ENCODE results near the gene GCK. TPM values are rescaled to one million over a fixed set of nuclear protein-coding genes. Genes with fewer than 3 reads are reported as not detected.

The GCK gene
- polyA plus RNA-seq, 3 donors from 2014 or later = not detected

DNA sequence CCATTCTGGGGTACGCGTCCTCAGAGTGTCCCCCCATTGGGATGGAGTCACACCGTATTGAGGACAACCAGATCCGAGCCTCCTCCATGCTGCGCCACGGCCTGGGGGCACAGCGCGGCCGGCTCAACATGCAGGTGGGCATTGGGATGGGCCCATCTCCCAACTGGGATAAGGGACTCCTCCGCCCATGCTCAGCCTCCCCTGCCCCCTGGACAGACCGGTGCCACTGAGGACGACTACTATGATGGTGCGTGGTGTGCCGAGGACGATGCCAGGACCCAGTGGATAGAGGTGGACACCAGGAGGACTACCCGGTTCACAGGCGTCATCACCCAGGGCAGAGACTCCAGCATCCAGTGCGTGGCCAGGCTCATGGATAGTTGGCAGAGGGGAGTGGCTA is 79.2 kb downstream of the GCK start:
- Mint-ChIP-seq H3K9me3 (no peaks in the 10 kb centered on the region), H3K4me3 (no peak overlapping the region), H3K4me1 (peaks cover 0 to 6% of the 10 kb centered on the region in 2 donors), H3K27me3 (ENCODE audit: low read depth in 3 of 3) (peaks cover 0 to 9% (median 4%) of the 10 kb centered on the region in 3 donors), H3K36me3 (no peaks in the 10 kb centered on the region), H3K27ac (no peak overlapping the region)
- no peak for DNase-seq

DNA sequence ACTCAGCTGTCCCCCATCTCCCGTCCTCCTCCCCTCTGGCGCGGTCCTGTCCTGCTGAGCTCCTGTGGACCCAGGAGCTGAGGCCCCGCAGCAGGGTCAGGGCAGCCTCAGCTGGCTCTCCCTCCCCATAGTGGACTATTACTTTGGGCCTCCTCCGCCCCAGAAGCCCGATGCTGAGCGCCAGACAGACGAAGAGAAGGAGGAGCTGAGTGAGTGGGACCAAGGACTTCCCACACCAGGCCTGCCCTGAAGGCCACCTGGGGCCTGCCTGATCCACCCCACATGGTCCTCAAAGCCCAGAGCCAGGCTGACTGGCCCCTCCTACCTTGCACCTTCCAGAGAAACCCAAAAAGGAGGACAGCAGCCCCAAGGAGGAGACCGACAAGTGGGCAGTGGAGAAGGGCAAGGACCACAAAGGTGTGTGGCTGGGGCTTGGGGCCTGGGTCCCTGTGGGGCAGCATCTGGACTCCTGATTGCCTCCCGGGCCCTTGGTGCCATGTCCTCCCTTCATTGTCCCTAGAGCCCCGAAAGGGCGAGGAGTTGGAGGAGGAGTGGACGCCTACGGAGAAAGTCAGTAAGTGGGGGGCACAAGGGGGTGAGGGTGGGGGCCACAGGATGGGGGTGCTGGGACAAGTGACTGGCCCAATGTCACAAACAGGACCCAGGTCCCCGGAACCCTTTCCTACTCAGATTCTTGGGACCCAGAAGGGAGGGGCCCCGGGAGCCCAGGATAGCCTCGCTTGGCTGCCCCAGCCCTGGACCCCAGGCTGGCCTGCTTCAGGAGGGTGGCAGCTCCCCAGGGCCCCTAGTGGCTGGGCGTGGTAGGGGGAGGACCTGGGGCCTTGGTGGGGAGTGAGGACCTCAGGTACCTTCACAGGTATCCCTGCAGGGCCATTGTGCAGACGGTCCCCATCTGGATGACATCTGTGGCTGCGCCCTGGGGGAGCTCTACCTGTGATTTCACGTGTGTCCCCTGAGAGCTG is 80.2 kb downstream of the GCK start:
- H3K27me3 Mint-ChIP-seq (ENCODE audit: low read depth in 3 of 3) = peaks cover 0 to 9% (median 4%) of the 10 kb centered on the region in 3 donors
- no peaks in the 10 kb centered on the region for H3K9me3 Mint-ChIP-seq
- no peak overlapping the region for H3K4me3 Mint-ChIP-seq
- H3K4me1 Mint-ChIP-seq = peaks cover 0 to 9% of the 10 kb centered on the region in 2 donors
- no peak overlapping the region for H3K27ac Mint-ChIP-seq
- H3K36me3 Mint-ChIP-seq = no peaks in the 10 kb centered on the region
- DNase-seq = no peak

DNA sequence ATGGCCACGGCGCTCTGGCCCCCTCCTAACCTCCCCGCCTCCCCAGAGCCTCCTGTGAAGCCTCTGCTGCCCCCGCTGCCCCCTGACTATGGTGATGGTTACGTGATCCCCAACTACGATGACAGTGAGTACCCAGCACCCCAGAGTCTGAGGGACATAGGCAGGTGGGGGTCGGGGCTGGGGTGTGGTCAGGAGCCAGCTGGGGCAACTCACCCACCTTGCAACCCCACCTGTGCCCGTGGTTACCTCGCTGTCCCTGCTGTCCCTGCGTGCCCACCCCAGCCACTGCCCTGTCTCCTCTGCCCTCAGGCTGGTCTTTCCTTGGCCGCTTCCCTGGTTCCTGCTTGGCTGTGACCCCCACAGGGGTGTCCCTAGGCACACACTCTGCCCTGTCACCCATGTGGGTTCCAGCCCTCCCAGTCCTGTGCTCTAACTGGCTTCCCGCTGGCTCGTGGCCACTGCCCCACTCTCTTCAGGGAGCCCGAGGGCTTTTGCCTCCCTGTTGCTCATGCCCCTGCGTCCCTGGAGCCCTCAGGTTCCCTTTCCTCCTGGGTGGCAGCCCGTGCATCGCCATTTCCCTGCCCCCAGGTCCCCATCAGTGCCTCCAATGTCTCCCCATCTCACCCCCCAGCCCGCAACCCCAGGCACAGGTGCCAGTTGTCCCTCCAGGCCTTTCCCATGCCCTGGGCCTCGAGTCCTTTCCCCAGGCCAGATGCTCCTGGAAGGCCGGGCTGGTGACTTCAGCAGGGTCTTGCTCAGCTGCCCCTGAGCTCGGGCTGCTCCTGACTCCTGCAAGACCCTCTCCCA is 81.1 kb downstream of the GCK start:
- Mint-ChIP-seq H3K4me1 (peaks cover 0 to 11% of the 10 kb centered on the region in 2 donors), H3K36me3 (no peaks in the 10 kb centered on the region), H3K9me3 (no peaks in the 10 kb centered on the region), H3K27me3 (ENCODE audit: low read depth in 3 of 3) (peaks cover 0 to 9% (median 4%) of the 10 kb centered on the region in 3 donors), H3K4me3 (no peak overlapping the region), H3K27ac (no peak overlapping the region)
- DNase-seq = no peak

DNA sequence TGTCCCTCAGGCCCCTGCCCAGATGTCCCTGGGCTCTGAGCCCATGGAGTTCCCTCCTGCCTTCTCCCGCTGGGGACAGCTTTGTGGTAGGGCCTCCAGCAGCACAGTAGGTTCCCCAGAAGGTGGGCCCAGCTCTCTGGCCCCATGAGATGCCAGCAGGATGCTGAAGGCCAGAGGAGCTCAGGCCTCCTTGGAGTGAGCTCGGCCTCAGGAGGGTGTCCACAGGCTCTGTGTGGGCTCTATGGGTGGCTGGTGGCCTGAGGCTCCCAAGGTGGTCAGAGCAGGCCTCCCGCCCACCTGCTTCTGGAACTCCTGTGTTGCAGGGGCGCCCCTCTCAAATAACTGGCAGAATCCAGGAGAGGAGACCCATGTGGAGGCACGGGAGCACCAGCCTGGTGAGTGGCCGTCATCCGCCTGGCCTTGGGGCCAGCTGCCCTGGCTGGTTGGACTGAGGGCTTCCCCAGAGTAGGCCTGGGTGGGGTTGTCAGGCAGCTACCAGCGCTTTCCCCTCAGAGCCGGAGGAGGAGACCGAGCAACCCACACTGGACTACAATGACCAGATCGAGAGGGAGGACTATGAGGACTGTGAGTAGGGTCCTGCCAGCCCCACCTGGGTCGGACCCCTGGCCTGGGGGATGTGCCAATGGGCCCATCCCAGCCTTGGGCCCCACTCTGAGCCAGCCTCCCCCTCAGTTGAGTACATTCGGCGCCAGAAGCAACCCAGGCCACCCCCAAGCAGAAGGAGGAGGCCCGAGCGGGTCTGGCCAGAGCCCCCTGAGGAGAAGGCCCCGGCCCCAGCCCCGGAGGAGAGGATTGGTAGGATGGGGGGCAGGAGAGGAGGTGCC is 81.9 kb downstream of the GCK start:
- no peak overlapping the region for H3K4me3 Mint-ChIP-seq
- no peak overlapping the region for H3K27ac Mint-ChIP-seq
- no peaks in the 10 kb centered on the region for H3K36me3 Mint-ChIP-seq
- H3K4me1 Mint-ChIP-seq = peaks cover 0 to 12% of the 10 kb centered on the region in 2 donors
- no peaks in the 10 kb centered on the region for H3K9me3 Mint-ChIP-seq
- peaks cover 0 to 11% (median 4%) of the 10 kb centered on the region in 3 donors for H3K27me3 Mint-ChIP-seq (ENCODE audit: low read depth in 3 of 3)
- DNase-seq = no peak

DNA sequence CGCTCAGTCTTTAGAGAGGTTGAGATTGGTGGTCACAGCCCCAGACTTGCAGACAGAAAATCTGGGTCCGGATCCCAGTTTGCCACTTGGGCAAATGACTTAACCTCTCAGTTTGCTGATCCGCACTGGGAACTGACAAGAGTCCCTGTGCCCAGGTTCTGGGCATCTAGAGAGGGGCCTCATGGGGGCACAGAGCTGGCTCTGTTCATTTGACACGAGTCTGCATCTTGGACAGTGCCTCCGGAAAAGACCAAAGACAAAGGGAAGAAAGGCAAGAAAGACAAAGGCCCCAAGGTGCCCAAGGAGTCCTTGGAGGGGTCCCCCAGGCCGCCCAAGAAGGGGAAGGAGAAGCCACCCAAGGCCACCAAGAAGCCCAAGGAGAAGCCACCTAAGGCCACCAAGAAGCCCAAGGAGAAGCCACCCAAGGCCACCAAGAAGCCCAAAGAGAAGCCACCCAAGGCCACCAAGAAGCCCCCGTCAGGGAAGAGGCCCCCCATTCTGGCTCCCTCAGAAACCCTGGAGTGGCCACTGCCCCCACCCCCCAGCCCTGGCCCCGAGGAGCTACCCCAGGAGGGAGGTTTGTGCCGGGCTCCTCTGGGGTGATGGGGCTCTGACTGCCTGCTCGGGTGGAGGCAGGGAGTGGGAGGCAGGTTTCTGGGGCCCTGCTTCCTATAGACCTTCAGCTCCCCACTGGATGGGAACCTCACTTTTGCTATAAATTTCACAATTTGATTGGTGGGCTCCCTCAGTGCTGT is 82.8 kb downstream of the GCK start:
- no peak for DNase-seq

DNA sequence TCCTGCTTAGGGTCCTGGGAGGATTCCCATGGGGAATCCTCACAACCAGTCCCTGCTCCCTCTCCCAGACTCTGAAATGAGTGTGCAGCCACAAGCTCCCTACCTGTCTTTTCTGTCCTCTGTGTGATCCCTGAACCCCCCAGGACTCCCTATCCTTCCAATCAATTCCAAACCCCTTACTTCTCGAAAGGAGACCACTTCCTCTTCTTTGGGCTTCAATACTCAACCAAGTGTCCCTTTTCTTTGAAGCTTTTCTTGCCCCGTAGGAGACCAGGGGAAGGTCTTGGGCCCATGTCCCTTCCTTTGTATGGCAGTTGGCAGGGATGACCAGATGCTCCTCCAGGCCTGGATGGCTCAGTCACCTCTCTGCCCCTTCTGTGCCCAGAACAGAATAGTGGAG is 83.4 kb downstream of the GCK start:
- peak overlapping the region; percentile 51 to 70 (median 68) for H3K4me3 Mint-ChIP-seq
- H3K27ac Mint-ChIP-seq = peak overlapping the region in 2 of 6 donors; percentile 40 to 76
- H3K27me3 Mint-ChIP-seq (ENCODE audit: low read depth in 3 of 3) = peaks cover 0 to 11% (median 4%) of the 10 kb centered on the region in 3 donors
- no peaks in the 10 kb centered on the region for H3K36me3 Mint-ChIP-seq
- DNase-seq = no peak
- peaks cover 0 to 12% of the 10 kb centered on the region in 2 donors for H3K4me1 Mint-ChIP-seq
- H3K9me3 Mint-ChIP-seq = no peaks in the 10 kb centered on the region

More for the DNA sequence above, 82.8 kb downstream of the GCK start:
- H3K9me3 Mint-ChIP-seq = no peaks in the 10 kb centered on the region
- peaks cover 0 to 12% of the 10 kb centered on the region in 2 donors for H3K4me1 Mint-ChIP-seq
- peak overlapping the region in 1 of 5 donors; percentile 68 for H3K4me3 Mint-ChIP-seq
- H3K27ac Mint-ChIP-seq = no peak overlapping the region
- peaks cover 0 to 11% (median 4%) of the 10 kb centered on the region in 3 donors for H3K27me3 Mint-ChIP-seq (ENCODE audit: low read depth in 3 of 3)
- H3K36me3 Mint-ChIP-seq = no peaks in the 10 kb centered on the region

DNA sequence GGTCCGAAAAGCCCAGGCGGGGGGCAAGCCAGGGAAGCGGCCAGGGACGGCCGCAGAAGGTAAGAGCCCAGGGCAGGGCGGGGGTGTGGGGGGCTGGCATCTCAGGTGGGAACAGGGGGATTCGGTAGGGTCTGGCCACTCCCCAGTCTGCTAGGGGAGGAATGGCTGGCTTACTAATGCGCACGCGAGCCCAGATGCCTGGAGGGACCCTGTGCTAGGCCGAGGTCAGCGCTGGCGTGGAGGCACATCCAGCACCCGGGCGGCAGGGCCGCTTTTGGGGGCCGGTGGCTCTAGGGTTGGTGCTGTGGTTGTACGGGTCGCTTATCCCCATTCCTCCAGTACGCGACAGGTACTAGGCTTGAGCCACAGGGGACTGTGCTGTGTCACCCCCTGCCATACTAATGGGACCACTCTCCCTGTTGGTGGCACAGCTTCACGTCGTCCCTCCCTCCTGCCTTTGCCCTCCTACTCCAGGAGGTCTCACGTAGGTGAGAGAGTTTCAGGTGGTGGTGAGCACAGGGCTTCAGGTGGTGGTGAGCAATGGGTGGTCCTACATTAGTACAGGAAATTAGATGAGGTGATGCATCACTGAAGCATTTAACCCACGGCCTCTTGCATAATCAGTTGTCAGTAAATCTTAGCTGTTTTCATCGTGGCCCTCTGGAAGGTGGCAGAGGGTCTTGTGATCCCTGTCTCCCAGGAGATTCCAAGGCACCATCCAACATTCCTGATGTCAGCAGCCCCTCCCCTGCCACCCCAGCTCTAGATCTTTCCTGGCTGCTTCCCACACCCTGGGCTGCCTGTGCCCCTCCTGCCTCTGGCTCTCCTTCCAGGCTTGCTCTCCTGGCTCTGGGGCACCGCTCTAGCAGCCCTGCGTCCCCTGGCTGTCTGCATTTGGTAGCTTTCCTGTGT is 84.1 kb downstream of the GCK start:
- H3K36me3 Mint-ChIP-seq = no peaks in the 10 kb centered on the region
- H3K4me3 Mint-ChIP-seq = peak overlapping the region; percentile 57 to 72 (median 69)
- peaks cover 0 to 12% of the 10 kb centered on the region in 2 donors for H3K4me1 Mint-ChIP-seq
- H3K27me3 Mint-ChIP-seq (ENCODE audit: low read depth in 3 of 3) = peaks cover 0 to 11% (median 6%) of the 10 kb centered on the region in 3 donors
- DNase-seq = no peak
- H3K9me3 Mint-ChIP-seq = no peaks in the 10 kb centered on the region
- no peak overlapping the region for H3K27ac Mint-ChIP-seq

DNA sequence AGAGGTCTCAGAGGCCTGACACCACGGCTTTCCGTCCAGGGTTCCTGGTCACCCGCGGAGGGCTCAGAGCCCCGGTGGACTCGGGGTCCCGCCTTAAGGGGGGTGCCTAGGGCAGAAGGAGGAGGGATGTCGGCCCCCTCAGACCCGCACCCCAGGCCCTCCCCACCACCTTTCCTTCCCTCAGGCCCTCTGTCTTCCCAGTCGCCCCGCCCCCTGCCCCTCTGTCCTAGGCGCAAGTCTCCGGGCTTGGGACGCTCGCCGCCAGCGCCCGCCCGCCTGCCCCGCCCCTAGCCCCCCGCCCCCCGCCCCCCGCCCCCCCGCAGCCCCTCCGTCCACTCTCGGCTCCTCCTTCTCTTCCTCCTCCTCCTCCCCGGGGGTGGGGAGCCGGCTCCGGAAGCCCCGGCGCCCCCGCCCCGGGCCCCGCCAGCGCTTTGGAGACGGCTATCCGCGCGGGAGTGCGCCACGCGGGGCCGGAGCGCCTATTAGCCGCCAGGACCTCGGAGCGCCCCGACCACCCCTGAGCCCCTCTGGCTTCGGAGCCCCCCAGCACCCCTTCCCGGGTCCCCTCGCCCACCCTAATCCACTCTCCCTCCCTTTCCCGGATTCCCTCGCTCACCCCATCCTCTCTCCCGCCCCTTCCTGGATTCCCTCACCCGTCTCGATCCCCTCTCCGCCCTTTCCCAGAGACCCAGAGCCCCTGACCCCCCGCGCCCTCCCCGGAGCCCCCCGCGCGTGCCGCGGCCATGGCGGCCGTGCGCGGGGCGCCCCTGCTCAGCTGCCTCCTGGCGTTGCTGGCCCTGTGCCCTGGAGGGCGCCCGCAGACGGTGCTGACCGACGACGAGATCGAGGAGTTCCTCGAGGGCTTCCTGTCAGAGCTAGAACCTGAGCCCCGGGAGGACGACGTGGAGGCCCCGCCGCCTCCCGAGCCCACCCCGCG is 85.0 kb downstream of the GCK start, which contains the start of gene AEBP1:
Gene AEBP1 (plus strand): TSS at position 423 of the 937 bp plus-strand sequence. CDS start 321 bp downstream, at position 744.
- peak within 1 kb of the TSS; percentile 61 to 73 (median 69) for H3K4me3 Mint-ChIP-seq
- DNase-seq = peak; percentile 22 to 26 (median 25)
- no peaks in the 10 kb centered on the region for H3K36me3 Mint-ChIP-seq
- H3K27me3 Mint-ChIP-seq (ENCODE audit: low read depth in 3 of 3) = peaks cover 0 to 11% (median 9%) of the 10 kb centered on the region in 3 donors
- no peaks in the 10 kb centered on the region for H3K9me3 Mint-ChIP-seq
- peak within 1 kb of the TSS in 1 of 6 donors; percentile 40 for H3K27ac Mint-ChIP-seq
- peaks cover 0 to 12% of the 10 kb centered on the region in 2 donors for H3K4me1 Mint-ChIP-seq

DNA sequence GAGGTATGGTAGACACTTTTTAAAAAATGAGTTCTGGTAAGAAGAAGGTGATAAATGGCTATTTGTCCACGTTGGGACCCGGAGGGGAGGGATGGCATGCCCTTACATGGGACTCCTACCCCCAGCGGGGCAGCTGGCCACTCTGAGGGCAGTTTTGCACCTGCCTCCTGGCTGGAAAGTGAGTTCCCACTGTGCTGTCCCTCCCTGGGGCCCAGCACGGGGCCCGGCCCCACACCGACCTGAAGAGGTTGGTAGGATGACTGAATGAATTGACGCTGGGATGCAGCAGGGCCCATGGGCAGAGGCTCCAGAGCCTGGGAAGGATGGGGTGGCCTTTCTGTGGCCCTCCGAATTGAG is 85.7 kb downstream of the GCK start:
- Mint-ChIP-seq H3K9me3 (no peaks in the 10 kb centered on the region), H3K4me1 (peaks cover 0 to 12% of the 10 kb centered on the region in 2 donors), H3K27ac (peak overlapping the region in 1 of 6 donors; percentile 40), H3K36me3 (no peaks in the 10 kb centered on the region), H3K27me3 (ENCODE audit: low read depth in 3 of 3) (peaks cover 0 to 11% (median 9%) of the 10 kb centered on the region in 3 donors), H3K4me3 (peak overlapping the region; percentile 45 to 73 (median 61))
- no peak for DNase-seq

DNA sequence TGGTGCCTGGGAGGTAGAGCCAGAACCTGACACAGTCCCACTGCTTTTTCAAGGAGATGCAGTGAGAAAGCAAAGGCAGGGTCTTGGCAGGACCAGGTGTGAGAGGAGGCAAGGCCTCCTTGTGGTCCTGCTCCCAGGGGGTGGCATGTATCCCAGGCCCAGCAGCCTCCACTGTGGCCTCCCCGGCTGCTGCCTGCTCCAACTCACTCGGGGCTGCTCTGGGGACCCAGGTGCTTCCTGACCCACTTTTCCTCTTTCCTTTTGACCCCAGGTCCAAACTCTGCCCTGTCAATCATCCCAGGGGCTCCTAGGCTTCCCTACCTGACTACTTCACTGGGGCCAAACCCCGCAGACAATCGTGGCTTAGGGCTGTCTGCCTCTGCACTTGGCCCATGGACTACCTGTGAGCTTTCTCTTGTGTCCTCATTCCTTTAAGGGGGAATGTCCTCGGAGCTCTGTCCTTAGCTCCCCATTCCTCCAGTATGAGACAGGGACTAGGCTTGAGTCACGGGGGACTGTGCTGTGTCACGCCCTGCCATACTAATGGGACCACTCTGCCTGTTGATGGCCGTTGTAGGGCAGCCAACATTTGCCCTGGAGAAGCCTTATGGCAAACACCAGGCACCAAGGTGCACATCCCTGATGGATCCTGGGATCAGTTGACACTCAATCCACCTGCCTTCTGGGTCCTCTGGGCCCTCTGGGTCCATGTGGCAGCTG is 86.2 kb downstream of the GCK start:
- Mint-ChIP-seq H3K27ac (peak overlapping the region in 1 of 6 donors; percentile 40), H3K36me3 (no peaks in the 10 kb centered on the region), H3K9me3 (no peaks in the 10 kb centered on the region), H3K4me3 (peak overlapping the region; percentile 45 to 73 (median 61)), H3K27me3 (ENCODE audit: low read depth in 3 of 3) (peaks cover 0 to 11% (median 9%) of the 10 kb centered on the region in 3 donors), H3K4me1 (peaks cover 0 to 12% of the 10 kb centered on the region in 2 donors)
- no peak for DNase-seq
